ENCODE data around the gene CHMP1A. TPM values are rescaled to one million over a fixed set of nuclear protein-coding genes. Genes with fewer than 3 reads are reported as not detected.

CHMP1A gene
- total and polyA plus RNA-seq, 2 experiments from 2014 or later: 42.3 to 81.9 TPM

- no peak overlapping the region for H3K4me2 ChIP-seq
- no peak for DNase-seq (ENCODE audit: low spot score)
- no peak overlapping the region for H3K27ac ChIP-seq (ENCODE audit: low read depth)
- no peaks in the 10 kb centered on the region for H4K20me1 ChIP-seq (replicated peaks; ENCODE audit: insufficient read depth)
- no peak overlapping the region for H3K27ac Mint-ChIP-seq
- no peak overlapping the region for H3K4me3 ChIP-seq
- no peaks in the 10 kb centered on the region for H3K36me3 Mint-ChIP-seq (ENCODE audit: low read depth)
- no peaks in the 10 kb centered on the region for H3K79me2 ChIP-seq (replicated peaks; ENCODE audit: insufficient read depth)
- H3K4me1 ChIP-seq (ENCODE audit: insufficient read depth): peaks cover 12% of the 10 kb centered on the region
- 0 out of 2 replicates have a peak, but pooled peaks cover 14% of the 10 kb centered on the region for H3F3A ChIP-seq (replicated peaks; ENCODE audit: low read depth)
- peaks cover 13% of the 10 kb centered on the region for H3K4me1 Mint-ChIP-seq
- no peak overlapping the region; the same call in 2 of the 3 replicates for H3K4me3 Mint-ChIP-seq
- peaks cover 31% of the 10 kb centered on the region for H3K27me3 Mint-ChIP-seq (ENCODE audit: insufficient read depth, low read depth, poor library complexity)
- TF ChIP-seq ZNF114 (CRISPR knock-in tag; IDR thresholded peaks at IDR 0.05) (no peak), ZNF331 (CRISPR knock-in tag; IDR thresholded peaks at IDR 0.05; ENCODE audit: low read depth) (no peak), CREB1 (CRISPR knock-in tag; IDR thresholded peaks at IDR 0.05; ENCODE audit: low read depth) (no peak), JUNB (IDR thresholded peaks at IDR 0.05; ENCODE audit: unreplicated experiment) (no peak), CTCF (conservative IDR thresholded peaks at IDR 0.05; ENCODE audit: low read depth in 2 of 2) (no peak), ETS1 (IDR thresholded peaks at IDR 0.05) (no peak)
- peaks cover 23% of the 10 kb centered on the region; the same call in 1 of the 2 replicates for H3K27me3 ChIP-seq (ENCODE audit: insufficient read depth)
- no peaks in the 10 kb centered on the region for H3K36me3 ChIP-seq (ENCODE audit: insufficient read depth)
- ATAC-seq: no peak
- no peak overlapping the region for H2AFZ ChIP-seq
- H3K9me2 ChIP-seq (ENCODE audit: insufficient read depth): no peaks in the 10 kb centered on the region
- H3K9me3 Mint-ChIP-seq: no peaks in the 10 kb centered on the region
Measured at GRCh38 chr16:89705006-89705405, 47.5 kb upstream of the CHMP1A start.

GRCh38 chr16:89704281-89704680 lies 46.8 kb upstream of the CHMP1A start:
- Histone ChIP-seq H3K9me2 (ENCODE audit: insufficient read depth) (no peaks in the 10 kb centered on the region), H3K4me2 (no peak overlapping the region), H3K27ac (ENCODE audit: low read depth) (no peak overlapping the region), H3K4me3 (no peak overlapping the region), H4K20me1 (replicated peaks; ENCODE audit: insufficient read depth) (peaks cover 2% of the 10 kb centered on the region), H3K4me1 (ENCODE audit: insufficient read depth) (peaks cover 14% of the 10 kb centered on the region), H3K79me2 (replicated peaks; ENCODE audit: insufficient read depth) (no peaks in the 10 kb centered on the region), H3K27me3 (ENCODE audit: insufficient read depth) (peaks cover 23% of the 10 kb centered on the region; the same call in 1 of the 2 replicates), H3K36me3 (ENCODE audit: insufficient read depth) (no peaks in the 10 kb centered on the region), H2AFZ (no peak overlapping the region), H3F3A (replicated peaks; ENCODE audit: low read depth) (peaks cover 17% of the 10 kb centered on the region; the same call in 1 of the 2 replicates)
- H3K27me3 Mint-ChIP-seq (ENCODE audit: insufficient read depth, low read depth, poor library complexity): peaks cover 24% of the 10 kb centered on the region
- peaks cover under 1% of the 10 kb centered on the region for H3K36me3 Mint-ChIP-seq (ENCODE audit: low read depth)
- ATAC-seq: no peak
- H3K4me3 Mint-ChIP-seq: no peak overlapping the region; the same call in 2 of the 3 replicates
- no peak for TF ChIP-seq ZNF462 (CRISPR knock-in tag; IDR thresholded peaks at IDR 0.05)
- TF ChIP-seq CTCF (conservative IDR thresholded peaks at IDR 0.05; ENCODE audit: low read depth in 2 of 2): no peak
- no peak for TF ChIP-seq ETS1 (IDR thresholded peaks at IDR 0.05)
- TF ChIP-seq JUNB (IDR thresholded peaks at IDR 0.05; ENCODE audit: unreplicated experiment): no peak
- no peak for TF ChIP-seq ZNF114 (CRISPR knock-in tag; IDR thresholded peaks at IDR 0.05)
- H3K9me3 Mint-ChIP-seq: no peaks in the 10 kb centered on the region
- peaks cover 10% of the 10 kb centered on the region for H3K4me1 Mint-ChIP-seq
- no peak for DNase-seq (ENCODE audit: low spot score)
- H3K27ac Mint-ChIP-seq: no peak overlapping the region

Measured in GM23338 (cell line).